Measurements from ENCODE around the gene MAGEF1. TPM values are rescaled to one million over a fixed set of nuclear protein-coding genes. Genes with fewer than 3 reads are reported as not detected.

MAGEF1 gene
- total RNA-seq, 1 experiment from 2014 or later = 31.9 TPM

- H3K27me3 ChIP-seq (ENCODE audit: insufficient read depth, low read length) = no peaks in the 10 kb centered on the region
- H4K91ac ChIP-seq (ENCODE audit: insufficient read length, low read depth, low read length) = no peak overlapping the region
- no peak overlapping the region for H4K8ac ChIP-seq (replicated peaks; ENCODE audit: insufficient read length, low read depth, low read length)
- no CpG with 5 or more reads among the region's 10 CpGs for WGBS (ENCODE audit: extremely low coverage, insufficient read length, low lambda C conversion rate)
- no peak overlapping the region for H2BK5ac ChIP-seq (ENCODE audit: insufficient read length, low read length)
- Mint-ChIP-seq H3K27me3 (ENCODE audit: low read depth) (peaks cover 21% of the 10 kb centered on the region), H3K36me3 (ENCODE audit: insufficient read depth in 1 of 3, low read depth in 3 of 3) (peaks cover 3 to 6% (median 3%) of the 10 kb centered on the region in 3 experiments; a peak in 5 of 7 replicates), H3K27ac (no peak overlapping the region), H3K9me3 (peaks cover 7 to 10% of the 10 kb centered on the region in 2 experiments), H3K4me3 (no peak overlapping the region; a peak in 1 of 5 replicates), H3K4me1 (peaks cover 32 to 48% of the 10 kb centered on the region in 2 experiments)
- H2AK5ac ChIP-seq (ENCODE audit: insufficient read length, low read length) = no peak overlapping the region
- H3K14ac ChIP-seq (ENCODE audit: insufficient read depth, low read length) = no peak overlapping the region
- peaks cover 8% of the 10 kb centered on the region; the same call in 1 of the 2 replicates for H3K4me1 ChIP-seq (ENCODE audit: insufficient read depth, low read length)
- H3K23me2 ChIP-seq (ENCODE audit: insufficient read length, low read depth, low read length, poor library complexity, severe bottlenecking) = no peaks in the 10 kb centered on the region
- H3K9me3 ChIP-seq (ENCODE audit: control insufficient read depth, low read depth, low read length) = no peaks in the 10 kb centered on the region
- H3K79me2 ChIP-seq (ENCODE audit: insufficient read depth, low read length) = no peaks in the 10 kb centered on the region
- no peak overlapping the region for H3K4me2 ChIP-seq (ENCODE audit: insufficient read depth, insufficient read length, low read length)
- no peak overlapping the region for H3T11ph ChIP-seq (ENCODE audit: low read length)
- no peak overlapping the region for H3K56ac ChIP-seq (ENCODE audit: insufficient read length, low read depth, low read length)
- H2BK120ac ChIP-seq (ENCODE audit: low read depth, low read length, poor library complexity, severe bottlenecking) = no peak overlapping the region
- no peak overlapping the region for H3K9ac ChIP-seq (ENCODE audit: extremely low read depth, insufficient read length, low read length)
- no peak overlapping the region for H2BK15ac ChIP-seq (ENCODE audit: low read depth, low read length)
- DNase-seq = no peak
- H3K79me1 ChIP-seq (ENCODE audit: insufficient read depth, low read depth, low read length, poor library complexity, severe bottlenecking) = no peaks in the 10 kb centered on the region
- H2BK12ac ChIP-seq (ENCODE audit: insufficient read length, low read depth, low read length) = no peak overlapping the region
- H4K20me1 ChIP-seq (ENCODE audit: control insufficient read depth, insufficient read depth, insufficient read length) = no peaks in the 10 kb centered on the region
- H3K23ac ChIP-seq (ENCODE audit: insufficient read length, low read depth, low read length) = no peak overlapping the region
- no peak overlapping the region for H3K18ac ChIP-seq (ENCODE audit: insufficient read length, low read depth, low read length)
- H4K5ac ChIP-seq (ENCODE audit: insufficient read length, low read depth, low read length) = no peak overlapping the region
- no peak overlapping the region for H3K27ac ChIP-seq (ENCODE audit: insufficient read length, low read depth, low read length)
- TF ChIP-seq CTCF (conservative IDR thresholded peaks at IDR 0.05) = no peak
- no peak overlapping the region for H2AFZ ChIP-seq (ENCODE audit: low read length)
- no peak overlapping the region for H2BK20ac ChIP-seq (ENCODE audit: low read depth, low read length, poor library complexity, severe bottlenecking)
- H3K4ac ChIP-seq (ENCODE audit: low read depth, low read length) = no peak overlapping the region
Measured at GRCh38 chr3:184751204-184752040, 39.6 kb upstream of the MAGEF1 start.
